Type B pancreatic cell (in vitro differentiated cells): Measurements from ENCODE around the gene PAPSS1. TPM values are rescaled to one million over a fixed set of nuclear protein-coding genes. Genes with fewer than 3 reads are reported as not detected.
"Not testable (repeated sequence)": the region's sequence is repeated elsewhere in the genome, so short reads cannot be mapped to it uniquely, and the experiment has no call there.

Source experiments
- DNase-seq: peaks from one replicate; pipeline ENCODE4 v3.0.0; 2021; ENCODE audit warnings: mixed read lengths; ENCODE audit not compliant: unreplicated experiment; ENCODE audit errors: extremely low spot score
- H3K27ac Mint-ChIP-seq: 2 replicates; pipeline ENCODE4 v1.8.0; 2021; ENCODE audit warnings: mild to moderate bottlenecking, mixed read lengths
- H3K27me3 Mint-ChIP-seq: 2 replicates; pipeline ENCODE4 v1.8.0; 2021; ENCODE audit warnings: mixed read lengths
- H3K36me3 Mint-ChIP-seq: 2 replicates; pipeline ENCODE4 v1.8.0; 2021; ENCODE audit warnings: mixed read lengths
- H3K4me1 Mint-ChIP-seq: one replicate; pipeline ENCODE4 v1.8.0; 2021; ENCODE audit warnings: mixed read lengths; ENCODE audit not compliant: unreplicated experiment
- H3K4me3 Mint-ChIP-seq: 2 replicates; pipeline ENCODE4 v1.8.0; 2021; ENCODE audit warnings: mild to moderate bottlenecking, mixed read lengths
- H3K9me3 Mint-ChIP-seq: 2 replicates; pipeline ENCODE4 v1.8.0; 2021; ENCODE audit warnings: mixed read lengths
- total RNA-seq: library from RNA; stranded (reverse); gene quantifications from 2 replicates; pipeline ENCODE4 v1.2.1, GENCODE V29; 2021; ENCODE audit warnings: low replicate concordance
- TF ChIP-seq, protein P1 (sequence below): fragments of 200-600 bp; sonication (generic); conservative IDR thresholded peaks from 2 replicates; pipeline ENCODE4 v1.5.0; 2021; ENCODE audit warnings: antibody characterized with exemption, mild to moderate bottlenecking

Gene PAPSS1
- total RNA-seq, 1 donor from 2014 or later = 82.0 TPM

GRCh38 chr4:107701565-107701964 is 18.5 kb downstream of the PAPSS1 start:
- TF ChIP-seq, protein P1, sequence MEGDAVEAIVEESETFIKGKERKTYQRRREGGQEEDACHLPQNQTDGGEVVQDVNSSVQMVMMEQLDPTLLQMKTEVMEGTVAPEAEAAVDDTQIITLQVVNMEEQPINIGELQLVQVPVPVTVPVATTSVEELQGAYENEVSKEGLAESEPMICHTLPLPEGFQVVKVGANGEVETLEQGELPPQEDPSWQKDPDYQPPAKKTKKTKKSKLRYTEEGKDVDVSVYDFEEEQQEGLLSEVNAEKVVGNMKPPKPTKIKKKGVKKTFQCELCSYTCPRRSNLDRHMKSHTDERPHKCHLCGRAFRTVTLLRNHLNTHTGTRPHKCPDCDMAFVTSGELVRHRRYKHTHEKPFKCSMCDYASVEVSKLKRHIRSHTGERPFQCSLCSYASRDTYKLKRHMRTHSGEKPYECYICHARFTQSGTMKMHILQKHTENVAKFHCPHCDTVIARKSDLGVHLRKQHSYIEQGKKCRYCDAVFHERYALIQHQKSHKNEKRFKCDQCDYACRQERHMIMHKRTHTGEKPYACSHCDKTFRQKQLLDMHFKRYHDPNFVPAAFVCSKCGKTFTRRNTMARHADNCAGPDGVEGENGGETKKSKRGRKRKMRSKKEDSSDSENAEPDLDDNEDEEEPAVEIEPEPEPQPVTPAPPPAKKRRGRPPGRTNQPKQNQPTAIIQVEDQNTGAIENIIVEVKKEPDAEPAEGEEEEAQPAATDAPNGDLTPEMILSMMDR = no peak
- Mint-ChIP-seq H3K9me3 (peaks cover 24% of the 10 kb centered on the region), H3K27me3 (no peaks in the 10 kb centered on the region), H3K27ac (no peak overlapping the region), H3K4me3 (no peak overlapping the region), H3K4me1 (no peaks in the 10 kb centered on the region), H3K36me3 (peaks cover 58% of the 10 kb centered on the region)
- no peak for DNase-seq

GRCh38 chr4:107699466-107700206 is 20.4 kb downstream of the PAPSS1 start:
- no peak for DNase-seq
- Mint-ChIP-seq H3K27me3 (no peaks in the 10 kb centered on the region), H3K4me1 (no peaks in the 10 kb centered on the region), H3K9me3 (peaks cover 11% of the 10 kb centered on the region), H3K27ac (no peak overlapping the region), H3K36me3 (peaks cover 60% of the 10 kb centered on the region), H3K4me3 (no peak overlapping the region)
- TF ChIP-seq, protein P1 = no peak

- peaks cover 59% of the 10 kb centered on the region for H3K36me3 Mint-ChIP-seq
- H3K27ac Mint-ChIP-seq, H3K27me3 Mint-ChIP-seq, H3K9me3 Mint-ChIP-seq, H3K4me1 Mint-ChIP-seq, DNase-seq, H3K4me3 Mint-ChIP-seq: not testable (repeated sequence)
Observed at GRCh38 chr4:107696187-107696586, 23.8 kb downstream of the PAPSS1 start.

DNA sequence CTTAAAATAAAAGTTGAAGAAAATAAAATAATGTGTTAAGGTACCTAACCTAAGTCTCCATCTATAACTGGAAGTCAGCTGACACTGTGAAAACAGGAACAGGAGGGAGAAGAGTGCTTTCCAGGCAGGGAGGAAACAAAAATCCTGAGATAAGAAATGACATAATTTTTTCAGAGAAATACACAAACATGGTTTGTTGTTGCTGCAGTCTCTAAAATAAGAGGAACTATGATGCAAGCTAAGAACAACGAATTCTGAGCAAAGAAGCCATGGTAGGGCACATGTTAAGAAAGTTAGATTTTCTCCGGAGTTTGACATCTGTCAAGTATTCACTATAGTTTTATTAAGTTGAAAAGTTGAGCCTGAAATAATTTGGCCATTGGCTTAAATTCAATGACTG is 26.9 kb downstream of the PAPSS1 start:
- DNase-seq = no peak
- Mint-ChIP-seq H3K4me3 (no peak overlapping the region), H3K36me3 (peaks cover 40% of the 10 kb centered on the region), H3K4me1 (no peaks in the 10 kb centered on the region), H3K27me3 (no peaks in the 10 kb centered on the region), H3K27ac (no peak overlapping the region), H3K9me3 (no peaks in the 10 kb centered on the region)
- TF ChIP-seq, protein P1 = no peak

DNA sequence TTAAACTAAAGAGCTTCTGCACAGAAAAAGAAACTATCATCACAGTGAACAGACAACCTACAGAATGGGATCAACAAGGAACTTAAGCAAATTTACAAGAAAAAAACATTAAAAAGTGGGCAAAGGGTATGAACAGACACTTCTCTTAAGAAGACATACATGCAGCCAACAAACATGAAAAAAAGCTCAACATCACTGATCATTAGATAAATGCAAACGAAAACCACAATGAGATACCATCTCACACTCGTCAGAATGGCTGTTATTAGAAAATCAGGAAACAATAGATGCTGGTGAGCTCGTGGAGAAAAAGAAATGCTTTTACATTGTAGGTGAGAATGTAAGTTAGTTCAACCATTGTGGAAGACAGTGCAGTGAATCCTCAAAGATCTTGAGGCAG is 27.8 kb downstream of the PAPSS1 start:
- Mint-ChIP-seq H3K27me3 (no peaks in the 10 kb centered on the region), H3K4me3 (no peak overlapping the region), H3K27ac (no peak overlapping the region), H3K9me3 (no peaks in the 10 kb centered on the region), H3K4me1 (no peaks in the 10 kb centered on the region), H3K36me3 (peaks cover 36% of the 10 kb centered on the region)
- TF ChIP-seq, protein P1 = no peak
- DNase-seq = no peak

- no peak overlapping the region for H3K4me3 Mint-ChIP-seq
- H3K27me3 Mint-ChIP-seq = no peaks in the 10 kb centered on the region
- DNase-seq = no peak
- peaks cover 34% of the 10 kb centered on the region for H3K36me3 Mint-ChIP-seq
- TF ChIP-seq, protein P1 = no peak
- H3K9me3 Mint-ChIP-seq = no peaks in the 10 kb centered on the region
- H3K4me1 Mint-ChIP-seq = no peaks in the 10 kb centered on the region
- H3K27ac Mint-ChIP-seq = no peak overlapping the region
Observed at GRCh38 chr4:107691378-107691777, 28.7 kb downstream of the PAPSS1 start.
